Activated CD4-positive, alpha-beta T cell treated with anti-CD3 and anti-CD28 coated beads, Interleukin-2, amount 50 U/mL, for 48 hours (primary cell): ENCODE data around the gene PRX.
"Not testable (repeated sequence)": the region's sequence is repeated elsewhere in the genome, so short reads cannot be mapped to it uniquely, and the experiment has no call there.

Experiments used
- DNase-seq, 2 experiments: peaks; one replicate each; pipeline ENCODE4 v3.0.0-alpha.2; 2020

PRX gene, protein sequence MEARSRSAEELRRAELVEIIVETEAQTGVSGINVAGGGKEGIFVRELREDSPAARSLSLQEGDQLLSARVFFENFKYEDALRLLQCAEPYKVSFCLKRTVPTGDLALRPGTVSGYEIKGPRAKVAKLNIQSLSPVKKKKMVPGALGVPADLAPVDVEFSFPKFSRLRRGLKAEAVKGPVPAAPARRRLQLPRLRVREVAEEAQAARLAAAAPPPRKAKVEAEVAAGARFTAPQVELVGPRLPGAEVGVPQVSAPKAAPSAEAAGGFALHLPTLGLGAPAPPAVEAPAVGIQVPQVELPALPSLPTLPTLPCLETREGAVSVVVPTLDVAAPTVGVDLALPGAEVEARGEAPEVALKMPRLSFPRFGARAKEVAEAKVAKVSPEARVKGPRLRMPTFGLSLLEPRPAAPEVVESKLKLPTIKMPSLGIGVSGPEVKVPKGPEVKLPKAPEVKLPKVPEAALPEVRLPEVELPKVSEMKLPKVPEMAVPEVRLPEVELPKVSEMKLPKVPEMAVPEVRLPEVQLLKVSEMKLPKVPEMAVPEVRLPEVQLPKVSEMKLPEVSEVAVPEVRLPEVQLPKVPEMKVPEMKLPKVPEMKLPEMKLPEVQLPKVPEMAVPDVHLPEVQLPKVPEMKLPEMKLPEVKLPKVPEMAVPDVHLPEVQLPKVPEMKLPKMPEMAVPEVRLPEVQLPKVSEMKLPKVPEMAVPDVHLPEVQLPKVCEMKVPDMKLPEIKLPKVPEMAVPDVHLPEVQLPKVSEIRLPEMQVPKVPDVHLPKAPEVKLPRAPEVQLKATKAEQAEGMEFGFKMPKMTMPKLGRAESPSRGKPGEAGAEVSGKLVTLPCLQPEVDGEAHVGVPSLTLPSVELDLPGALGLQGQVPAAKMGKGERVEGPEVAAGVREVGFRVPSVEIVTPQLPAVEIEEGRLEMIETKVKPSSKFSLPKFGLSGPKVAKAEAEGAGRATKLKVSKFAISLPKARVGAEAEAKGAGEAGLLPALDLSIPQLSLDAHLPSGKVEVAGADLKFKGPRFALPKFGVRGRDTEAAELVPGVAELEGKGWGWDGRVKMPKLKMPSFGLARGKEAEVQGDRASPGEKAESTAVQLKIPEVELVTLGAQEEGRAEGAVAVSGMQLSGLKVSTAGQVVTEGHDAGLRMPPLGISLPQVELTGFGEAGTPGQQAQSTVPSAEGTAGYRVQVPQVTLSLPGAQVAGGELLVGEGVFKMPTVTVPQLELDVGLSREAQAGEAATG (N-terminal part only)

DNA sequence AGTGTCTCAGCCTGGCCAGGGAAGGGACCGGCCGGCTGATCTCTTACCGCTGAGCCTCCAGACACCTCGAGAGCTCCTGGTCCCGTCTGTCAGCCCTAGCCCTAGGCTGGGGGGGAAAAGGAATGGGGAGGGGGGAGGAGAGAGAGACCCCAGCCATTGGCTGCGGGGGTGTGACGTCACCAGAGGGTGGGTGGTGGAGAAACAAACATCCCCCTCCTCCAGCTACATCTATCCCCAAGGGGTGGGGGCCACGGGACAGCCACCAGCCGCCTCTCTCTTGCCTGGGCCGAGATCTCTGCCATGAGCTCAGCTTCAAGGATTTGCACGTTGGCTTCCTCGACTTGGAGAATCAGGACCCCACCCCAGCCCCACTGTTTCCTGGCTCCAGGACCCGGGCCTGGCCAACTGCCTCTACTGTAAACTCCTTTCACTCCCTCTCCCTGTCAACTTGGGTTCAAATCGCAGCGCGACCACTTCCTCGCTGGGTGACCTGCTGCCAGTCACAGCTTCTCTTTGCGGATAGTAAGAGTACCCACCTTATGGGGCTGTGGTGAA, at the start of gene PRX:
Gene PRX, minus strand, starts transcription at position 88 of the 555 bp plus-strand sequence. CDS start 5,446 bp downstream, outside the sequence.
- DNase-seq, result no peak

DNA sequence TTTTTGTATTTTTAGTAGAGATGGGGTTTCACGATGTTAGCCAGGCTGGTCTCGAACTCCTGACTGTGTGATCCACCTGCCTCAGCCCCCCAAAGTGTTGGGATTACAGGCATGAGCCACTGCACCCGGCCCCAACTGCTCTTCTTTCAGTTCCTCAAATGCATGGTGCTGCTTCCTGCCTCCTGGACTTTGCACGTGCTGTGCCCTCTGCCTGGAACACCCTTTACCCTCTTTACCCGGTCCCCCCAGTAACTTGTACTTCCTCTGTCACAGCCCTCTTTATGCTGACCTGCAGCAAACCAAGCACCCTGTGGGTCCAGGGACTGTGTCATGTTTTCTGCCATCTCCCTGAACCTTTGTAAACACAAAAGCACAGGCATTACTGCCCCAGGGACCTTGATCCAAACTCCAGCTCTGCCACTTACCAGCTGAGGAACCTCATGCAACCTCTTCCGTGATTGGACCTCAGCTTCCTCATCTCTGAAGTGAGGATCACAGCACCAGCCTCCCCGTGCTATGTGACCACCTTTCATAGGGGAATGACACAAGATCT, 48.6 kb upstream of the PRX start:
- no peak for DNase-seq

DNA sequence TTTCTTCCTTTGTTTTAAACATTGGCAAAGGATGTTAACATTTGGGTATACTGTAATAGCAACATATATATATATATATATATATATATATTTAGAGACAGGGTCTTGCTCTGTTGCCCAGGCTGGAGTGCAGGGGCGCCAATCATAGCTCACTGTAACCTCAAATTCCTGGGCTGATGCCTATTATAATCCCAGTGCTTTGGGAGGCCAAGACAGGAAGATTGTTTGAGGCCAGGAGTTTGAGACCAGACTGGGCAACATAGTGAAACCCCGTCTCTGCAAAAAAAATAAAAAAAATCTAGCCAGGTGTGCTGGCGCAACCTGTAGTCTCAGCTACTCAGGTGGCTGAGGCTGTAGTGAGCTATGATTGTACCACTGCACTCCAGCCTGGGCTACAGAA, 47.0 kb upstream of the PRX start:
- DNase-seq, result no peak

DNA sequence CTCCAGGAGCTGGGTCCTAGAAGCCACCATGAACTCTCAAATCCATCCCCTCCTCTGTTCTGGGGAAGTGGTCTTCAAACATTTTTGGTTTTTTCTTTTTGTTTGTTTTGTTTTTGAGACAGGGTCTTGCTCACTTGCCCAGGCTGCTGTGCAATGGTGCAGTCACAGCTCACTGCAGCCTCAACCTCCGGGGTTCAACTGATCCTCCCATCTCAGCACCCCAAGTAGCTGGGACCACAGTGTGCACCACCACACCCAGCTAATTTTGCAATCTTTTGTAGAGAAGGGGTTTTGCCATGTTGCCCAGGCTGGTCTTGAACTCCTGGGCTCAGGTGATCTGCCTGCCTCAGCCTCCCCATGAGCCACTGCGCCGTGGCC, 45.4 kb upstream of the PRX start:
- DNase-seq, result no peak

DNA sequence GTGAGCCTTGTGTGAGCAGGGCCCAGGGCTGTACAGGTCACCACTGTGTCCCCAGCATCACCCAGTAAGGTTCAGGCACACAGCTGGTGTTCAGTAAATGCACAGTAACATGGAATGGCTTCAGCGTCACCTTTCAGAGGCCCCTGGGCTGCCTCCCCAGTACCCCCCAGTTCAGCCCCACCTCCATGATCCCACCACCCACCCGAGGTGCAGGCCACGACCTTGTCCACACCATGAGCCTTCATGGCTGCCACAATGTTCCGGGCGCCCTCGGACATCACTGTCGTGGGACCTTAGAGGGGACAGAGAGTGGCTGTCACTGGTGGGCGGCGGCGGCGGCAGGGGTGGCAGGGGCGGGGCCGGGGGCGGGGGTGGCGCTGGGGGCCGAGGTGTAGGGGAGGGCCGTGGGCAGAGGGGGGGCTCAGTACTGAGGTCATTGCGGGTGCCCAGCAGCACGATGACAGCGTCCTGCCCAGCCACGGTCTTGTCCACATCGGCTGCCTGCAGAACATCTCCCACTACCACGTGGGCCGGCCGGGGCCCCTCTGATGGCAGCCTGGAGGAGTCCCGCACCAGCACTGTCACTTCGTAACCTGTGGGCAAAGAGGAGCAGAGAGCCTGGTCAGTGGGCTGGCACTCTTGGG, 44.9 kb upstream of the PRX start:
- no peak for DNase-seq

DNA sequence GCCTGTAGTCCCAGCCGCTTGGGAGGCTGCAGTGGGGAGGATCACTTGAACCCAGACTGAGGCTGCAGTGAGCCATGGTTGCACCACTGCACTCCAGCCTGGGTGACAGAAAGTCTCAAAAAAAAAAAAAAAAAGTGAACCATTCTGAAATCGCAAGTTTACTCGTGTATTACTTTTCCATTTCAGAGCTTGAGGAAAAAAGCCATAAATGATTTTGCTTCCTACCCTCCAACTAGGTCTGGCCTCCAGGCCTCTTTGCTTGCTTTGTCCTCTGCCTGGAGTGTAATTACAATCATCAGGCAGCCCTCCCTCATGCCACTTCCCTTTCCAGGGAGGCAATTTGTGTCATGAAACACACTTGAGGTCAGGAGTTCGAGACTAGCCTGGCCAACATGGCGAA, 43.9 kb upstream of the PRX start:
- DNase-seq, result no peak

DNA sequence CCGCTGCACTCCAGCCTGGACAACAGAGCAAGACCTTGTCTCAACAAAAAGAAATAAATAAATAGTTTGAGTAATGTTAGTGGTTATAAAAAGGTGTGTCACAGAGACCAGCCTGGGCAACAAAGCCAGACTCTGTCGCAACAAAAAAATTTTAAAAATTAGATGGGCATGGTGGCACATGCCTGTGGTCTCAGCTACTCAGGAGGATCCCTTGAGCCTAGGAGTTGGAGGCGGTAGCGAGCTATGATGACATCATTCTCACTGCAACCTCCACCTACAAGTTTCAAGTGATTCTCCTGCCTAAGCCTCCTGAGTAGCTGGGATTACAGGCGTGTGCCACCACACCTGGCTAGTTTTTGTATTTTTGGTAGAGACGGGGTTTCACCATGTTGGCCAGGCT, 40.8 kb upstream of the PRX start:
- DNase-seq, result not testable (repeated sequence)

DNA sequence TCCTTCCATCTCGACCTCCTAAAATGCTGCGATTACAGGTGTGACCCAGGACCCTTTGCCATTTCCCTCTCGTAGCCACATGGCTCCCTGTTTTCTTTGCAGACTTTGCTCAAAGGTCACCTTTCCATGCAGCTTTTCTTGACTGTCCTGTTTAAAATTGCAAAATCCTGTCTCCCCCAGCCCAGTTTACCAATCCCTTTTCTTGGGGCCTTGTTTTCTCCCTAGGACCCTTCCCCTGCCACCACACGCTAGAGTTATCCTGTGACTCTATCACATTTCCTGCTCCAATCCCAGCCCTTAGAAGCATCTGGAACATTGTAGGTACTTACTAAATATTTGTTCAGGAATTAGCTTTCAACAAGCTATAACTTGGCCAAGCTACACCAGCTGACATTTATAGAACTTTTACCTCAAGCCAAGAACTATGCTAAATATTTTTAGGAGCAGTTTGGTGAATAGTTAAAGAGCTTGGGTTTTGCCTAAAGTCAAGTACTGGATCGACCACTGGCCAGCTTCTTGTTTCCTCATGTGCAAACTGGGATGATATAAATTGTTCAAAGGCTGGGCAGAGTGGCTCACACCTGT, 40.1 kb upstream of the PRX start:
- DNase-seq, result no peak

DNA sequence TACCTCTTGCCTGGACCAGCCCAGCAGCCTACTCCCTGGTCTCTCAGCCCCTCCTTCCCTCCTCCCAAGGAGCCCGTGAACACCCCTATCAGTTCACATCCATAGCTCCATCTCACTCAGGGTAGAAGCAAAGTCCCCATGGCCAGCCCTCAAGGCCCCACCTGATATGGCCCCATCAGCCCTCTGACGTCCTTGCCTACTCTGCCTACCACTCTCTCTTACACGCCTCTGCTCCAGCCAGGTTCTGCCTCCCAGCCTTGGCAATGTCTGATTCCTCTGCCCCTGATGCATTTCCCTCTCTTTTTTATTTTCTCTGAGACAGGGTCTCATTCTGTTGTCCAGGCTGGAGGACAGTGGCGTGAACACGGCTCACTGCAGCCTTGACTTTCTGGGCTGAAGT, 38.8 kb upstream of the PRX start:
- DNase-seq, result no peak

DNA sequence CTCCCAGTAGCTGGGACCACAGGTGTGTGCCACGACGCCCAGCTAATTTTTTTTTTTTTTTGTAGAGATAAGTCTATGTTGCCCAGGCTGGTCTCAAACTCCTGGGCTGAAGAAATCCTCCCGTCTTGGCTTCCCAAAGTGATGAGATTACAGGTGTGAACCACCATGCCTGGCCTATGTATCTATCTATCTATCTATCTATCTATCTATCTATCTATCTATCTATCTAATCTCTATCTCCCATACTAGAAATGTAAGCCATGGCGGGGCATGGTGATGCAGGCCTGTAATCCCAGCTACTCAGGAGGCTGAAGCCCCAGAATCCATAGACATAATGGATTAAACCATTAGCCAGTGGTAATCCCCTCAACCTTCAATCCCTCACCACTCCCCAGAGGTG, 37.5 kb upstream of the PRX start:
- DNase-seq, result no peak

DNA sequence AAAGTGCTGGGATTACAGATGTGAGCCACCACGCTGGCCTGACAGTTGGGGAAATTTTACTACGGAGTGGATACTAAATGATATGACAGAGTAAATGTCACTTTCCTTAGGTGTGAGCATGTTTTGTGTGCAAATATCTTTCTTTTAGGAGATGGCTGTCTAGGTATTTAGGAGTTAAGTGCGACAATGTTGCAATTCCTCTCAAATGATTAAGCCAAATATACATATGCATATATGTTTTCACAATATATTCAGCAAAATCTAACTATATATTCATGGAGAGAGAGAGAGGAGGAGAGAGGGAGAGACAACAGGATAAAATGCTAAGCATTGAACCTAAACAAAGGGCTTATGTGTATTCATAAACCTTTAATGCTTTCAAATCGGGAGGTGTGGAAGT, 36.3 kb upstream of the PRX start:
- no peak for DNase-seq

DNA sequence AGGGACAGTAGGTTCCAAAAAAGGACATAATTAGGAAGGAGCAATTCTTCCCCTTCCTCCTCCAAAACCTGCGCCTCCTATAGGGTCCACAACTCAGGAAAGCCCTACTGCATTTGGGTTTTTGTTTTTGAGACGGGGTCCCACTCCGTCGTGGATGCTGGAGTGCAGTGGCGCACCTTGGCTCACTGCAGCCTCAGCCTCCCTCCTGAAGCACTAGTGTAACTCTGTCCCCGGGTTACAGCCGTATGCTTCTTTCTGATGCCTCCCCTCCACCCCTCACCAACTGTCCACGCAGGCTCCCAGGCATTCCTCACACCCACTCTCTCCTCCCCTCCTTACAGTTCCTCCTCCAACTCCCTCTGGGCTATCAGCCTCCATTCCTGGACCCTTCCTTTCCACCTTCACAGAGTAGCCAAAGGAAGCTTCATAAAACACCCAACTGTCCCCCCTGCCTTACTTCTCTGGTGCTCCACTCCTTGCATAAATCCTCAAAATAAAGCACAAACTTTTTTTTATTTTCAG, 33.1 kb upstream of the PRX start:
- DNase-seq, result no peak

DNA sequence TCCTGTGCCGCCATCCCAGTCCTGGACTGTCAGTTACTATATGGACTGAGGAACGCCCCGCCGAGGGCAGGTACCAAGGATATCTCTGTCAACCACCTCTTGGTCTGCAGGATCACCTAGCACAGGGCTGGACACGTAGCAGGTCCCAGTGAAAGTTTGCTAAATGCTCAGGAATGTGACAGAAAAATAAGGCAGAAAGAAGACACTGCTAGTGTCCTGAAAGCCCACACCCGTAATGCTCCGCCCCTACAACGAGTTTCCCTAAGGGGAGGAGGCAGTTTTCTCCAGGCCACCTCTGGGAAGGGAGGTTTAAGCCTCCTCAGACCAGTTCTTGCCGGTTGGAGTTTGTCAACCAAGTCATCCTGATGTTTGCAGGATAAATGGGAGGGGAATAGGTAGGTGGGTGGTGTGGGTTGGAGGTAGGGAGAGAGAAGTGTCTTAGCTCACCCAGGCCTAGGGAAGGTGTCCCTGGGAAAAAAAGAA, 32.6 kb upstream of the PRX start:
- no peak for DNase-seq

DNA sequence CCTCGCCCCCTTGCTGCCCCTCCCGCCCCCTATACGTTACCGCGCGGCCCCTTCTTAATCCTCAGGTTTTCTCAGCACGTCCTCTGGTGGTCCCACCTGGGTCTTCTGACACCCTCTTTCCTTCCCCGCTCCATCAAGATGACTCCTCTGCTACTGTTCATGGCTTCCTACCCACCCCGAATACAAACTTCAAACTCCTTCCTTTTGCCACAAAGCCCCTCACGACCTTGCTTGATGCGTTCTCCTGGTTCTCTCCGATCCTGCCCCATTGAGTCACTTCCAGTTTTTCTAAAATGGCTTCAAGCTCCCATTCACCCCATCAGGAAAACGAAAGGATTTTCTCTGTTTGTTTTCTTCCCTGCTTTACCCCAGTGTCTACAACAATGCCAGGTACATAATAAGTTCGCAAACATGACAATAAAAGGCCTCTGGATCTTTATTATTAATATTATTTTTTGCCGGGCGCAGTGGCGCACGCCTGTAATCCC, 31.7 kb upstream of the PRX start:
- DNase-seq, result no peak

DNA sequence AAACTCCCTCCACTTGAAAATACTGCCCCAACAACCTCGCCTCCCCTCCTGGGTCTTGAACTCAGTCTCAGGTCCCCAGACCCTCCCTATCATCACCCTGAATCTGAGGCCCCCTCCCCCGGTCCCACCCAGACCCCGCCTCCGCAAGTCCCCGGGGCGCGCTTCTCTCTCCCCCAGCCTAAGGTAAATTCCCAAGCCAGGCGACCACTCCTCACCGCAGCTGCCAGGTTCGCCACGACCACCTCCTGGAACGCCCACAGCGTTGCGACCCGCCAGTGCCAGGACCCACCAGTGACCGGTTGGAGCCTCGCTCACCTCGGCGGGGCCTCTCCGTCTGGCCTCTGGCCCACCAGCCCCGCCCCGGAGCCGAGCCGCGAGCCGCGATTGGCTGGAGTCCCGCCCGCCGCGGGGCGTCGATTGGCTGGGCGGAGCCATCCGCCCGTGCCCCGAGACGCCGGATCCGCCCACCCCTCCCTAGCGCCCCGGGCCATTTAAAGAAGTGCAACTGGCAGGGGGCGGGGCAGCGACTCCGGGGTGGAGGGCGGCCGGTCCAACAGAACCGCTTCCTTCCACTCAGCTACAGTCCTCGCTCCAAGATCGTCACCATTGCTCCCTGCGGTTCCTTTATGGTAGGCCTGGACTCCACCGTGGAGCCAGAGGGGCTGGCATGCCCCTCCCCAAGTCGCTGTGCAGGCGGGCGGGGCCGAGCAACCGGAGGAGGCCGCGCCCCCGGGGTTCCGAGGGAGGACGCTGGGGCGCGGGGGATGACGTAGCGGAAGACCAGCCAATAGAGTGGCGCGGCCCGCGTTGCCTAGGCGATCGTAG, 31.0 kb upstream of the PRX start, which contains the start of gene SERTAD3:
Gene SERTAD3, minus strand, starts transcription at position 336 of the 825 bp plus-strand sequence. CDS start 2,255 bp downstream, outside the sequence.
- DNase-seq, result peak; percentile 97 to 98

DNA sequence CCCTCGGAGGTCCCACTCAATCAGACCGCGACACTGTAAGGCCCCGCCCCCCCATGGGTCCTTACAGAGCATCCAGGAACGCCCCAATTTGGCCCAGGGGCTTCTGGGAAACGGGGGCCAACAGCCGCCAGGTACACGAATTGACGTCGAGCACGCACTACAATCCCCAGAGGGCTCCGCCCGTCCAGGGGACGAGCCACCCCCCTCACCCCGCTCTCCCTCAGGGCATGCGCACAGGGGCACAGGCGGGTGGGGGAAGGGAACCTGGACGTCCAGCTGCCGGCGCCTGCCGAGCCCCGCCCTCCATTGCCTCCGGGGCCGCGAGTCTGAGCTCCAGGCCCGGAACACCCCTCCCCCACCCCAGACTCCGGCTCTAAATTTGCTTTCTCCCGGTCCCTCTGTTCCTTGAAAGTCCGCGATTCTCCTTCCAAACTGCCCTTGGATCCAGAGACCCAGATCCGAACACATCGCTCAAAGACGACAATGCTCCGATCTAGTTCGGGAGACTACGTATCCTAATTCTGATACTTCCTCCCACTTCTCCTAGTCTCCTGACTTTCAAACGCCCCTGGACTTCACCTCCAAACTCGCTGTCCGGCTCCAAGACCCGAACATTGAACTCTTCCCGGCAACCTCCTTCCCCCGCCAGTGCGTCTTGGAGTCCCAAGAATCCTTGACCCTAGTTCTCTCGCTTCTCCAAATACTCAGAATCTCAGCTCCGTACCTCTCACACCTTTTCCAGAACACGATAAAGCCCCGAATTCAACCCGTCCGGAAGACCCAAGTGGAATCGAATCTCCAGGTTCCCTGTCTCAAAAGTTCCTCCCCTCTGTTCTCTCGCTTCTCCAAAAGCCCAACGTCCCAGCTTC, 30.2 kb upstream of the PRX start:
- peak; percentile 99 for DNase-seq

DNA sequence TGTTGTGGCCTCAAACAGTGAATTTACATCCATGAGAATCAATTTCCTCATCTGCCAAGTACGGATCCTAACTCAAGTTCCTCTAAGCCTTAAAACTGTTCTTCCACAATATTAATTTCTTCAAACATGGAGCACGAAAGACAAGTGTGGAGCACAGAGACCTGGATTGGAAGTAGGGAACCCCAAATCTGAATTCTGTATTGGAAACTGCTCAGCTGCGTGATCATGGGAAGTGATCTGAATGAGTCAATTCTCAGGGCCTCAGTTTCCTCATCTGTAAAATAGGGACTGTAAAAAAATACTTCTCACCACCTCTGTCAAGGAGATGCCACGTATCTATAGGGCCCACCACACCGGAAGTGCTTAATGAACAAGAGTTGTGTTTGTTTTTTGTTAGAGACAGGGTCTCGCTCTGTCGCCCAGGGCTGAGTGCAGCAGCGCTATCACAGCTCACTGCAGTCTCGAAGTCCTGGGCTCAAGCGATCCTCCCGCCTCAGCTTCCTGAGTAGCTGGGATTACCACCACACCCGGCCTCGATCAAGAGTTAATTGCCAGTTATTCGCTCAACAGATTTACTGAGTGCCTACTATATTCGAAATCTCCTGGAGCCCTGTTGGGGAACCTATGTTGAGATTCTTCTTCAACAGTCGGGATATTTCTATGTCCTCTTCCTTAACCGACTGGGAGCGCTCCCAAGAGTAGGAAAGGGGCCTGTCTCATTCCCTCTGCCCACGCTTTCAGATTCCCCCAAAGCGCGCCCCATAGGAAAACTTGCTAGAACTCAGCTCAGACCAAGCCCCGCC, 29.4 kb upstream of the PRX start:
- DNase-seq, result no peak

DNA sequence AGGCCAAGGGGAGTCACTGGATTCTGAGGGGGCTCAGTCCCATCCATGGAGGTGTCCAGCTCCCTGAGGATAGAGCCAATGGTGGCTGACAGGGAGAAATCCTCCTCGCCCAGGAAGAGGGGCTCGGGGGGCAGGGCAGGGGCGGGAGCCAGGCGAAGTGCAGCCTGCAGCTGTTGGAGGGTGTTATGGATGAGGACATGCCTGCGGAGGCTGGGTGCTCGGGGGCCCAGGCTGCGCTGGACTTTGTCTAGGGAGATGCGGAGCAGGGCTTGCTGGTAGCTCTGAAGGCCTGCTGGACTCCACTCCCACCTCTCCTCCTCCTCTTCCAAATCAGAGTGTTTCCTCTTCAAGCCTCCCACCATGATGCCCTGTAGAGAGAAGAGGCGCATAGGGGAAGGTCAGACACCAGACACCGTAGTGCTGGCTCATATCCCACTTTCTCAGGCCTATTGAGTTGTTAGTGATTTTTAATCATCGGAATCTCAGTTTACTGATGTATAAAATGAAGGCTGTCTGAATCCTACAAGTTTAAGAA, 28.6 kb upstream of the PRX start:
- no peak for DNase-seq
